Measurements from ENCODE around the gene PVR.

GRCh38 chr19:44689290-44690130, 45.8 kb downstream of the PVR start:
- TF ChIP-seq ARNT (IDR thresholded peaks at IDR 0.05) (no peak), FOXM1 (IDR thresholded peaks at IDR 0.05; ENCODE audit: borderline replicate concordance) (no peak), SUZ12 (IDR thresholded peaks at IDR 0.05) (no peak)
